ENCODE data around the gene MECP2.
"Not testable (repeated sequence)": the region's sequence is repeated elsewhere in the genome, so short reads cannot be mapped to it uniquely, and the experiment has no call there.

The MECP2 gene

GRCh38 chrX:153992180-153992579, 105.3 kb downstream of the MECP2 start:
- DNase-seq (ENCODE audit: low read depth) = no peak

- DNase-seq (ENCODE audit: low read depth) = no peak
Measured at GRCh38 chrX:153991013-153991580, 106.4 kb downstream of the MECP2 start.

- DNase-seq (ENCODE audit: low read depth) = no peak
Measured at GRCh38 chrX:153989973-153990655, 107.4 kb downstream of the MECP2 start.

GRCh38 chrX:153988493-153988892, 109.0 kb downstream of the MECP2 start:
- DNase-seq (ENCODE audit: low read depth) = no peak

- no peak for DNase-seq (ENCODE audit: low read depth)
Measured at GRCh38 chrX:153984351-153985178, 113.0 kb downstream of the MECP2 start.

- DNase-seq (ENCODE audit: low read depth) = no peak
Measured at GRCh38 chrX:153983321-153983801, 114.2 kb downstream of the MECP2 start.

- DNase-seq (ENCODE audit: low read depth) = peak; percentile 58
Measured at GRCh38 chrX:153981771-153982533, 115.6 kb downstream of the MECP2 start.

GRCh38 chrX:153981231-153981630, 116.3 kb downstream of the MECP2 start:
- no peak for DNase-seq (ENCODE audit: low read depth)

- DNase-seq (ENCODE audit: low read depth) = not testable (repeated sequence)
Measured at GRCh38 chrX:153980394-153980793, 117.1 kb downstream of the MECP2 start.

- no peak for DNase-seq (ENCODE audit: low read depth)
Measured at GRCh38 chrX:153974726-153975286, 122.7 kb downstream of the MECP2 start.

GRCh38 chrX:153974003-153974725, 123.4 kb downstream of the MECP2 start:
- no peak for DNase-seq (ENCODE audit: low read depth)

GRCh38 chrX:153973127-153974002, 124.2 kb downstream of the MECP2 start:
- no peak for DNase-seq (ENCODE audit: low read depth)

GRCh38 chrX:153972368-153973126, 125.0 kb downstream of the MECP2 start, which contains the start of gene TMEM187:
Gene TMEM187 (plus strand): TSS chrX:153972754. CDS start chrX:153982063, 9,309 bp downstream.
- DNase-seq (ENCODE audit: low read depth) = peak; percentile 66

Data from CMK (cell line).